ENCODE results near the gene KLRF2.

KLRF2 gene

DNA sequence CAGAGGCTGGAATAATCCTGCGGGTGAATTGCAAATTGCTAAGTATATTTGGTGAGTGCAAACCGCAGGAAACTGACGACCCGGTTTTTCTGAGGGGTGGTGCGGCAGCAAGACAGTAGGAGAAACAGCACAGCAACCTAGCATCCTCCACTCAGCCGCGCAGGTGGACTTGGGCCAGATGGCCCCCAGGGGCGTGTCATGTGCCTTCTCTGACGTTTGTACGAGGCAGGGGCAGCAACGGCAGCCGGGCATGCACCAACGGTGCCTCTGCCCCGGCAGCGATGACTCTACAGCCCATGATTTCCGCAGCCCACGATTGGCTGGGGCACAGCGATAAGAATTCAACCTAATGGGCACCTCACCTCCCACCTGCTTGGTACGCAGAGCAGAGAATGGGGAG, 62.0 kb downstream of the KLRF2 start (continued):
- TF ChIP-seq, protein P1, sequence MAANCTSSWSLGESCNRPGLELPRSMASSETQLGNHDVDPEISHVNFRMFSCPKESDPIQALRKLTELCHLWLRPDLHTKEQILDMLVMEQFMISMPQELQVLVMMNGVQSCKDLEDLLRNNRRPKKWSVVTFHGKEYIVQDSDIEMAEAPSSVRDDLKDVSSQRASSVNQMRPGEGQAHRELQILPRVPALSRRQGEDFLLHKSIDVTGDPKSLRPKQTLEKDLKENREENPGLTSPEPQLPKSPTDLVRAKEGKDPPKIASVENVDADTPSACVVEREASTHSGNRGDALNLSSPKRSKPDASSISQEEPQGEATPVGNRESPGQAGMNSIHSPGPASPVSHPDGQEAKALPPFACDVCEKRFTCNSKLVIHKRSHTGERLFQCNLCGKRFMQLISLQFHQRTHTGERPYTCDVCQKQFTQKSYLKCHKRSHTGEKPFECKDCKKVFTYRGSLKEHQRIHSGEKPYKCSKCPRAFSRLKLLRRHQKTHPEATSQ (tag by site-specific recombination; IDR thresholded peaks at IDR 0.05), result no peak
- no peak; the same call in 1 of the 2 replicates for TF ChIP-seq SP3 (tag by site-specific recombination; IDR thresholded peaks at IDR 0.05)
- TF ChIP-seq KLF8 (tag by site-specific recombination; IDR thresholded peaks at IDR 0.05), result peak; percentile 41; the same call in 1 of the 2 replicates
- TF ChIP-seq PRDM1 (tag by site-specific recombination; IDR thresholded peaks at IDR 0.05), result no peak
- TF ChIP-seq MZF1 (tag by site-specific recombination; IDR thresholded peaks at IDR 0.05; ENCODE audit: borderline replicate concordance), result no peak
- TF ChIP-seq ZNF768 (tag by site-specific recombination; IDR thresholded peaks at IDR 0.05), result no peak
- TF ChIP-seq, protein P2, sequence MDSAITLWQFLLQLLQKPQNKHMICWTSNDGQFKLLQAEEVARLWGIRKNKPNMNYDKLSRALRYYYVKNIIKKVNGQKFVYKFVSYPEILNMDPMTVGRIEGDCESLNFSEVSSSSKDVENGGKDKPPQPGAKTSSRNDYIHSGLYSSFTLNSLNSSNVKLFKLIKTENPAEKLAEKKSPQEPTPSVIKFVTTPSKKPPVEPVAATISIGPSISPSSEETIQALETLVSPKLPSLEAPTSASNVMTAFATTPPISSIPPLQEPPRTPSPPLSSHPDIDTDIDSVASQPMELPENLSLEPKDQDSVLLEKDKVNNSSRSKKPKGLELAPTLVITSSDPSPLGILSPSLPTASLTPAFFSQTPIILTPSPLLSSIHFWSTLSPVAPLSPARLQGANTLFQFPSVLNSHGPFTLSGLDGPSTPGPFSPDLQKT (IDR thresholded peaks at IDR 0.05; ENCODE audit: borderline replicate concordance, low read depth, low read length), result no peak
- TF ChIP-seq, protein P3, sequence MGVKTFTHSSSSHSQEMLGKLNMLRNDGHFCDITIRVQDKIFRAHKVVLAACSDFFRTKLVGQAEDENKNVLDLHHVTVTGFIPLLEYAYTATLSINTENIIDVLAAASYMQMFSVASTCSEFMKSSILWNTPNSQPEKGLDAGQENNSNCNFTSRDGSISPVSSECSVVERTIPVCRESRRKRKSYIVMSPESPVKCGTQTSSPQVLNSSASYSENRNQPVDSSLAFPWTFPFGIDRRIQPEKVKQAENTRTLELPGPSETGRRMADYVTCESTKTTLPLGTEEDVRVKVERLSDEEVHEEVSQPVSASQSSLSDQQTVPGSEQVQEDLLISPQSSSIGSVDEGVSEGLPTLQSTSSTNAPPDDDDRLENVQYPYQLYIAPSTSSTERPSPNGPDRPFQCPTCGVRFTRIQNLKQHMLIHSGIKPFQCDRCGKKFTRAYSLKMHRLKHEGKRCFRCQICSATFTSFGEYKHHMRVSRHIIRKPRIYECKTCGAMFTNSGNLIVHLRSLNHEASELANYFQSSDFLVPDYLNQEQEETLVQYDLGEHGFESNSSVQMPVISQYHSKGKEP (tag by site-specific recombination; IDR thresholded peaks at IDR 0.05), result peak; percentile 70
- TF ChIP-seq KLF10 (tag by site-specific recombination; IDR thresholded peaks at IDR 0.05), result no peak
- TF ChIP-seq ZNF555 (tag by site-specific recombination; conservative IDR thresholded peaks at IDR 0.05), result no peak
- TF ChIP-seq ZNF658 (tag by site-specific recombination; IDR thresholded peaks at IDR 0.05), result no peak
- TF ChIP-seq ZNF596 (tag by site-specific recombination; IDR thresholded peaks at IDR 0.05), result no peak
- TF ChIP-seq OVOL3 (tag by site-specific recombination; IDR thresholded peaks at IDR 0.05), result no peak
- no peak for TF ChIP-seq ZNF248 (tag by site-specific recombination; IDR thresholded peaks at IDR 0.05)
- no peak for TF ChIP-seq ZNF530 (tag by site-specific recombination; IDR thresholded peaks at IDR 0.05; ENCODE audit: low read depth)
- TF ChIP-seq ZNF548 (tag by site-specific recombination; IDR thresholded peaks at IDR 0.05), result no peak
- TF ChIP-seq IKZF3 (tag by site-specific recombination; IDR thresholded peaks at IDR 0.05), result no peak
- TF ChIP-seq ZNF221 (tag by site-specific recombination; IDR thresholded peaks at IDR 0.05; ENCODE audit: borderline replicate concordance), result no peak
- no peak for TF ChIP-seq HOXC10 (CRISPR knock-in tag; IDR thresholded peaks at IDR 0.05)
- TF ChIP-seq, protein P4, sequence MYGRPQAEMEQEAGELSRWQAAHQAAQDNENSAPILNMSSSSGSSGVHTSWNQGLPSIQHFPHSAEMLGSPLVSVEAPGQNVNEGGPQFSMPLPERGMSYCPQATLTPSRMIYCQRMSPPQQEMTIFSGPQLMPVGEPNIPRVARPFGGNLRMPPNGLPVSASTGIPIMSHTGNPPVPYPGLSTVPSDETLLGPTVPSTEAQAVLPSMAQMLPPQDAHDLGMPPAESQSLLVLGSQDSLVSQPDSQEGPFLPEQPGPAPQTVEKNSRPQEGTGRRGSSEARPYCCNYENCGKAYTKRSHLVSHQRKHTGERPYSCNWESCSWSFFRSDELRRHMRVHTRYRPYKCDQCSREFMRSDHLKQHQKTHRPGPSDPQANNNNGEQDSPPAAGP (tag by site-specific recombination; IDR thresholded peaks at IDR 0.05), result no peak
- TF ChIP-seq ZNF23 (tag by site-specific recombination; IDR thresholded peaks at IDR 0.05; ENCODE audit: borderline replicate concordance), result no peak
- no peak for TF ChIP-seq SCRT1 (tag by site-specific recombination; IDR thresholded peaks at IDR 0.05; ENCODE audit: borderline replicate concordance)
- 0 out of 2 replicates have a peak, but pooled peaks have one; percentile 22 for TF ChIP-seq ZXDB (tag by site-specific recombination; IDR thresholded peaks at IDR 0.05)
- TF ChIP-seq ZNF629 (tag by site-specific recombination; IDR thresholded peaks at IDR 0.05), result peak; percentile 71
- TF ChIP-seq GLIS2 (tag by site-specific recombination; IDR thresholded peaks at IDR 0.05), result peak; percentile 22; the same call in 1 of the 2 replicates
- no peak for TF ChIP-seq ZNF211 (tag by site-specific recombination; IDR thresholded peaks at IDR 0.05; ENCODE audit: low read depth)
- TF ChIP-seq, protein P5, sequence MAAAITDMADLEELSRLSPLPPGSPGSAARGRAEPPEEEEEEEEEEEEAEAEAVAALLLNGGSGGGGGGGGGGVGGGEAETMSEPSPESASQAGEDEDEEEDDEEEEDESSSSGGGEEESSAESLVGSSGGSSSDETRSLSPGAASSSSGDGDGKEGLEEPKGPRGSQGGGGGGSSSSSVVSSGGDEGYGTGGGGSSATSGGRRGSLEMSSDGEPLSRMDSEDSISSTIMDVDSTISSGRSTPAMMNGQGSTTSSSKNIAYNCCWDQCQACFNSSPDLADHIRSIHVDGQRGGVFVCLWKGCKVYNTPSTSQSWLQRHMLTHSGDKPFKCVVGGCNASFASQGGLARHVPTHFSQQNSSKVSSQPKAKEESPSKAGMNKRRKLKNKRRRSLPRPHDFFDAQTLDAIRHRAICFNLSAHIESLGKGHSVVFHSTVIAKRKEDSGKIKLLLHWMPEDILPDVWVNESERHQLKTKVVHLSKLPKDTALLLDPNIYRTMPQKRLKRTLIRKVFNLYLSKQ (tag by site-specific recombination; IDR thresholded peaks at IDR 0.05; ENCODE audit: borderline replicate concordance), result no peak
- TF ChIP-seq ZNF302 (tag by site-specific recombination; IDR thresholded peaks at IDR 0.05; ENCODE audit: low read depth), result no peak
- TF ChIP-seq, protein P6, sequence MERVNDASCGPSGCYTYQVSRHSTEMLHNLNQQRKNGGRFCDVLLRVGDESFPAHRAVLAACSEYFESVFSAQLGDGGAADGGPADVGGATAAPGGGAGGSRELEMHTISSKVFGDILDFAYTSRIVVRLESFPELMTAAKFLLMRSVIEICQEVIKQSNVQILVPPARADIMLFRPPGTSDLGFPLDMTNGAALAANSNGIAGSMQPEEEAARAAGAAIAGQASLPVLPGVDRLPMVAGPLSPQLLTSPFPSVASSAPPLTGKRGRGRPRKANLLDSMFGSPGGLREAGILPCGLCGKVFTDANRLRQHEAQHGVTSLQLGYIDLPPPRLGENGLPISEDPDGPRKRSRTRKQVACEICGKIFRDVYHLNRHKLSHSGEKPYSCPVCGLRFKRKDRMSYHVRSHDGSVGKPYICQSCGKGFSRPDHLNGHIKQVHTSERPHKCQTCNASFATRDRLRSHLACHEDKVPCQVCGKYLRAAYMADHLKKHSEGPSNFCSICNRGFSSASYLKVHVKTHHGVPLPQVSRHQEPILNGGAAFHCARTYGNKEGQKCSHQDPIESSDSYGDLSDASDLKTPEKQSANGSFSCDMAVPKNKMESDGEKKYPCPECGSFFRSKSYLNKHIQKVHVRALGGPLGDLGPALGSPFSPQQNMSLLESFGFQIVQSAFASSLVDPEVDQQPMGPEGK (tag by site-specific recombination; IDR thresholded peaks at IDR 0.05), result peak; percentile 78

Data from HEK293 (cell line).